ENCODE data around the gene ITIH5. TPM values are rescaled to one million over a fixed set of nuclear protein-coding genes. Genes with fewer than 3 reads are reported as not detected.

Gene ITIH5
- total RNA-seq, 1 experiment from 2014 or later, result not detected

GRCh38 chr10:7609556-7609955 lies 57.2 kb downstream of the ITIH5 start:
- Histone ChIP-seq H3K9me2 (replicated peaks; ENCODE audit: insufficient read depth, low read length) (no peaks in the 10 kb centered on the region), H2AFZ (ENCODE audit: low read length) (no peak overlapping the region), H3K4me3 (ENCODE audit: low read length) (no peak overlapping the region), H4K20me1 (ENCODE audit: insufficient read depth, low read depth, low read length) (no peaks in the 10 kb centered on the region), H3K36me3 (ENCODE audit: insufficient read depth, low read length) (no peaks in the 10 kb centered on the region), H3K27ac (ENCODE audit: low read length) (no peak overlapping the region), H3K4me1 (ENCODE audit: low read length) (no peaks in the 10 kb centered on the region), H3K79me2 (ENCODE audit: low read length) (no peaks in the 10 kb centered on the region), H3K27me3 (ENCODE audit: low read length) (no peaks in the 10 kb centered on the region), H3K9me3 (ENCODE audit: low read length) (no peaks in the 10 kb centered on the region), H3K4me2 (ENCODE audit: low read depth, low read length, poor library complexity, severe bottlenecking) (no peak overlapping the region), H3K9ac (ENCODE audit: low read length) (no peak overlapping the region)
- no peak for DNase-seq

GRCh38 chr10:7608001-7608400 lies 58.8 kb downstream of the ITIH5 start:
- no peak overlapping the region for H3K27ac ChIP-seq (ENCODE audit: low read length)

GRCh38 chr10:7606951-7607404 lies 59.8 kb downstream of the ITIH5 start:
- no peak overlapping the region for H2AFZ ChIP-seq (ENCODE audit: low read length)
- DNase-seq, result no peak
- H3K4me1 ChIP-seq (ENCODE audit: low read length), result no peaks in the 10 kb centered on the region
- no peaks in the 10 kb centered on the region for H4K20me1 ChIP-seq (ENCODE audit: insufficient read depth, low read depth, low read length)
- H3K9me2 ChIP-seq (replicated peaks; ENCODE audit: insufficient read depth, low read length), result no peaks in the 10 kb centered on the region
- H3K79me2 ChIP-seq (ENCODE audit: low read length), result no peaks in the 10 kb centered on the region
- no peaks in the 10 kb centered on the region for H3K9me3 ChIP-seq (ENCODE audit: low read length)
- H3K27ac ChIP-seq (ENCODE audit: low read length), result no peak overlapping the region
- H3K4me3 ChIP-seq (ENCODE audit: low read length), result no peak overlapping the region
- no peak overlapping the region for H3K9ac ChIP-seq (ENCODE audit: low read length)
- H3K4me2 ChIP-seq (ENCODE audit: low read depth, low read length, poor library complexity, severe bottlenecking), result no peak overlapping the region
- H3K36me3 ChIP-seq (ENCODE audit: insufficient read depth, low read length), result no peaks in the 10 kb centered on the region
- no peaks in the 10 kb centered on the region for H3K27me3 ChIP-seq (ENCODE audit: low read length)

More at GRCh38 chr10:7608001-7608400, 58.8 kb downstream of the ITIH5 start:
- DNase-seq, result no peak
- Histone ChIP-seq H4K20me1 (ENCODE audit: insufficient read depth, low read depth, low read length) (no peaks in the 10 kb centered on the region), H3K4me1 (ENCODE audit: low read length) (no peaks in the 10 kb centered on the region), H3K4me3 (ENCODE audit: low read length) (no peak overlapping the region), H3K36me3 (ENCODE audit: insufficient read depth, low read length) (no peaks in the 10 kb centered on the region), H3K9ac (ENCODE audit: low read length) (no peak overlapping the region), H2AFZ (ENCODE audit: low read length) (no peak overlapping the region), H3K4me2 (ENCODE audit: low read depth, low read length, poor library complexity, severe bottlenecking) (no peak overlapping the region), H3K27me3 (ENCODE audit: low read length) (no peaks in the 10 kb centered on the region), H3K9me3 (ENCODE audit: low read length) (no peaks in the 10 kb centered on the region), H3K79me2 (ENCODE audit: low read length) (no peaks in the 10 kb centered on the region), H3K9me2 (replicated peaks; ENCODE audit: insufficient read depth, low read length) (no peaks in the 10 kb centered on the region)

- Histone ChIP-seq H3K4me3 (ENCODE audit: low read length) (no peak overlapping the region), H2AFZ (ENCODE audit: low read length) (no peak overlapping the region), H3K27ac (ENCODE audit: low read length) (no peak overlapping the region), H3K9ac (ENCODE audit: low read length) (no peak overlapping the region), H4K20me1 (ENCODE audit: insufficient read depth, low read depth, low read length) (no peaks in the 10 kb centered on the region), H3K9me3 (ENCODE audit: low read length) (no peaks in the 10 kb centered on the region), H3K27me3 (ENCODE audit: low read length) (0 out of 2 replicates have a peak, but pooled peaks cover 3% of the 10 kb centered on the region), H3K36me3 (ENCODE audit: insufficient read depth, low read length) (no peaks in the 10 kb centered on the region), H3K79me2 (ENCODE audit: low read length) (no peaks in the 10 kb centered on the region), H3K9me2 (replicated peaks; ENCODE audit: insufficient read depth, low read length) (no peaks in the 10 kb centered on the region), H3K4me1 (ENCODE audit: low read length) (no peaks in the 10 kb centered on the region), H3K4me2 (ENCODE audit: low read depth, low read length, poor library complexity, severe bottlenecking) (no peak overlapping the region)
- DNase-seq, result no peak
Observed at GRCh38 chr10:7605565-7606295, 61.0 kb downstream of the ITIH5 start.

GRCh38 chr10:7601023-7601656 lies 65.6 kb downstream of the ITIH5 start:
- H3K4me2 ChIP-seq (ENCODE audit: low read depth, low read length, poor library complexity, severe bottlenecking), result no peak overlapping the region
- no peak for DNase-seq
- H3K27ac ChIP-seq (ENCODE audit: low read length), result no peak overlapping the region
- H3K9ac ChIP-seq (ENCODE audit: low read length), result no peak overlapping the region
- H3K36me3 ChIP-seq (ENCODE audit: insufficient read depth, low read length), result no peaks in the 10 kb centered on the region
- H2AFZ ChIP-seq (ENCODE audit: low read length), result no peak overlapping the region
- H3K4me3 ChIP-seq (ENCODE audit: low read length), result no peak overlapping the region
- no peaks in the 10 kb centered on the region for H3K79me2 ChIP-seq (ENCODE audit: low read length)
- no peaks in the 10 kb centered on the region for H3K9me2 ChIP-seq (replicated peaks; ENCODE audit: insufficient read depth, low read length)
- H4K20me1 ChIP-seq (ENCODE audit: insufficient read depth, low read depth, low read length), result no peaks in the 10 kb centered on the region
- no peaks in the 10 kb centered on the region for H3K4me1 ChIP-seq (ENCODE audit: low read length)
- no peaks in the 10 kb centered on the region for H3K9me3 ChIP-seq (ENCODE audit: low read length)
- 0 out of 2 replicates have a peak, but pooled peaks cover 3% of the 10 kb centered on the region for H3K27me3 ChIP-seq (ENCODE audit: low read length)

GRCh38 chr10:7598771-7599170 lies 68.0 kb downstream of the ITIH5 start:
- DNase-seq, result no peak

GRCh38 chr10:7596356-7596755 lies 70.4 kb downstream of the ITIH5 start:
- no peak overlapping the region for H3K27ac ChIP-seq (ENCODE audit: low read length)
- H3K9ac ChIP-seq (ENCODE audit: low read length), result no peak overlapping the region

More at GRCh38 chr10:7598771-7599170, 68.0 kb downstream of the ITIH5 start:
- H3K4me3 ChIP-seq (ENCODE audit: low read length), result no peak overlapping the region
- H3K36me3 ChIP-seq (ENCODE audit: insufficient read depth, low read length), result no peaks in the 10 kb centered on the region
- no peak overlapping the region for H3K9ac ChIP-seq (ENCODE audit: low read length)
- no peak overlapping the region for H3K27ac ChIP-seq (ENCODE audit: low read length)
- H3K27me3 ChIP-seq (ENCODE audit: low read length), result 0 out of 2 replicates have a peak, but pooled peaks cover 3% of the 10 kb centered on the region
- no peaks in the 10 kb centered on the region for H3K9me3 ChIP-seq (ENCODE audit: low read length)
- H4K20me1 ChIP-seq (ENCODE audit: insufficient read depth, low read depth, low read length), result no peaks in the 10 kb centered on the region
- H3K4me2 ChIP-seq (ENCODE audit: low read depth, low read length, poor library complexity, severe bottlenecking), result no peak overlapping the region
- H3K79me2 ChIP-seq (ENCODE audit: low read length), result no peaks in the 10 kb centered on the region
- no peaks in the 10 kb centered on the region for H3K9me2 ChIP-seq (replicated peaks; ENCODE audit: insufficient read depth, low read length)
- no peak overlapping the region for H2AFZ ChIP-seq (ENCODE audit: low read length)
- no peaks in the 10 kb centered on the region for H3K4me1 ChIP-seq (ENCODE audit: low read length)

GRCh38 chr10:7593905-7594304 lies 72.9 kb downstream of the ITIH5 start:
- no peaks in the 10 kb centered on the region for H3K79me2 ChIP-seq (ENCODE audit: low read length)
- no peak overlapping the region for H3K27ac ChIP-seq (ENCODE audit: low read length)
- H3K36me3 ChIP-seq (ENCODE audit: insufficient read depth, low read length), result no peaks in the 10 kb centered on the region
- no peaks in the 10 kb centered on the region for H4K20me1 ChIP-seq (ENCODE audit: insufficient read depth, low read depth, low read length)
- DNase-seq, result no peak
- H3K9me3 ChIP-seq (ENCODE audit: low read length), result no peaks in the 10 kb centered on the region
- H3K9me2 ChIP-seq (replicated peaks; ENCODE audit: insufficient read depth, low read length), result no peaks in the 10 kb centered on the region
- H3K27me3 ChIP-seq (ENCODE audit: low read length), result no peaks in the 10 kb centered on the region
- H3K4me3 ChIP-seq (ENCODE audit: low read length), result no peak overlapping the region
- no peaks in the 10 kb centered on the region for H3K4me1 ChIP-seq (ENCODE audit: low read length)
- no peak overlapping the region for H3K4me2 ChIP-seq (ENCODE audit: low read depth, low read length, poor library complexity, severe bottlenecking)
- no peak overlapping the region for H3K9ac ChIP-seq (ENCODE audit: low read length)
- H2AFZ ChIP-seq (ENCODE audit: low read length), result no peak overlapping the region

More at GRCh38 chr10:7596356-7596755, 70.4 kb downstream of the ITIH5 start:
- Histone ChIP-seq H3K4me2 (ENCODE audit: low read depth, low read length, poor library complexity, severe bottlenecking) (no peak overlapping the region), H3K9me3 (ENCODE audit: low read length) (no peaks in the 10 kb centered on the region), H4K20me1 (ENCODE audit: insufficient read depth, low read depth, low read length) (no peaks in the 10 kb centered on the region), H3K4me1 (ENCODE audit: low read length) (no peaks in the 10 kb centered on the region), H3K4me3 (ENCODE audit: low read length) (no peak overlapping the region), H2AFZ (ENCODE audit: low read length) (no peak overlapping the region), H3K9me2 (replicated peaks; ENCODE audit: insufficient read depth, low read length) (no peaks in the 10 kb centered on the region), H3K36me3 (ENCODE audit: insufficient read depth, low read length) (no peaks in the 10 kb centered on the region), H3K27me3 (ENCODE audit: low read length) (0 out of 2 replicates have a peak, but pooled peaks cover under 1% of the 10 kb centered on the region), H3K79me2 (ENCODE audit: low read length) (no peaks in the 10 kb centered on the region)
- no peak for DNase-seq

Data from Karpas-422 (cell line).